Stimulated activated naive CD8-positive, alpha-beta T cell treated with anti-CD3 and anti-CD28 coated beads, Interleukin-15, Interleukin-2, amounts not matched to agents 100 U/mL and 50 U/mL, for 24 hours (primary cell): ENCODE data around the gene GPA33.

ENCODE experiments used
- ATAC-seq: fragments of 150-1000 bp; cut with Tn5 transposase; one replicate; pipeline ENCODE4 v1.10.0; 2021
- DNase-seq: peaks from one replicate; pipeline ENCODE4 v3.0.0; 2021

The GPA33 gene

GRCh38 chr1:167090314-167090942 is at the start of gene GPA33:
TSS of gene GPA33 (minus strand) at chr1:167090377. CDS start at chr1:167090287, 90 bp downstream.
- ATAC-seq (peak; percentile 50), DNase-seq (no peak)

GRCh38 chr1:167138703-167139102 is 48.5 kb upstream of the GPA33 start:
- ATAC-seq, result no peak

GRCh38 chr1:167137793-167138510 is 47.8 kb upstream of the GPA33 start:
- DNase-seq (no peak), ATAC-seq (no peak)

More at GRCh38 chr1:167138703-167139102, 48.5 kb upstream of the GPA33 start:
- DNase-seq, result no peak

- ATAC-seq, result no peak
- no peak for DNase-seq
Observed at GRCh38 chr1:167137332-167137781, 47.2 kb upstream of the GPA33 start.

- ATAC-seq, result no peak
Observed at GRCh38 chr1:167136806-167137205, 46.6 kb upstream of the GPA33 start.

GRCh38 chr1:167136191-167136614 is 46.0 kb upstream of the GPA33 start:
- DNase-seq, result no peak
- ATAC-seq, result no peak

More at GRCh38 chr1:167136806-167137205, 46.6 kb upstream of the GPA33 start:
- no peak for DNase-seq

- DNase-seq, result no peak
- no peak for ATAC-seq
Observed at GRCh38 chr1:167135281-167135840, 45.2 kb upstream of the GPA33 start.

GRCh38 chr1:167132301-167133010 is 42.3 kb upstream of the GPA33 start:
- DNase-seq, result no peak
- no peak for ATAC-seq

GRCh38 chr1:167130829-167131510 is 40.8 kb upstream of the GPA33 start:
- DNase-seq, result no peak

GRCh38 chr1:167128261-167129227 is 38.4 kb upstream of the GPA33 start:
- no peak for ATAC-seq
- DNase-seq, result no peak

More at GRCh38 chr1:167130829-167131510, 40.8 kb upstream of the GPA33 start:
- no peak for ATAC-seq

- DNase-seq (no peak), ATAC-seq (no peak)
Observed at GRCh38 chr1:167127661-167128060, 37.5 kb upstream of the GPA33 start.

GRCh38 chr1:167127236-167127635 is 37.1 kb upstream of the GPA33 start:
- DNase-seq, result no peak
- ATAC-seq, result no peak

- DNase-seq (no peak), ATAC-seq (no peak)
Observed at GRCh38 chr1:167126811-167127210, 36.6 kb upstream of the GPA33 start.

- no peak for ATAC-seq
- no peak for DNase-seq
Observed at GRCh38 chr1:167126317-167126716, 36.1 kb upstream of the GPA33 start.

GRCh38 chr1:167122568-167122967 is 32.4 kb upstream of the GPA33 start:
- no peak for DNase-seq
- ATAC-seq, result no peak

- DNase-seq, result no peak
- no peak for ATAC-seq
Observed at GRCh38 chr1:167122121-167122480, 31.9 kb upstream of the GPA33 start.

GRCh38 chr1:167121375-167122120 is 31.4 kb upstream of the GPA33 start:
- DNase-seq (peak; percentile 36), ATAC-seq (peak; percentile 54)

GRCh38 chr1:167120899-167121298 is 30.7 kb upstream of the GPA33 start:
- ATAC-seq (no peak), DNase-seq (peak; percentile 18)

GRCh38 chr1:167119696-167120095 is 29.5 kb upstream of the GPA33 start:
- DNase-seq (no peak), ATAC-seq (no peak)

- no peak for ATAC-seq
Observed at GRCh38 chr1:167118188-167118587, 28.0 kb upstream of the GPA33 start.

More at GRCh38 chr1:167118188-167118587, 28.0 kb upstream of the GPA33 start:
- no peak for DNase-seq
